ENCODE results near the gene TRPM2. TPM values are rescaled to one million over a fixed set of nuclear protein-coding genes. Genes with fewer than 3 reads are reported as not detected.

The TRPM2 gene
- total and polyA plus RNA-seq, 2 of the 13 experiments (the other 11 are each of a cell fraction or from before 2014, with no cell fraction given), result 0.07 to 0.20 TPM

DNA sequence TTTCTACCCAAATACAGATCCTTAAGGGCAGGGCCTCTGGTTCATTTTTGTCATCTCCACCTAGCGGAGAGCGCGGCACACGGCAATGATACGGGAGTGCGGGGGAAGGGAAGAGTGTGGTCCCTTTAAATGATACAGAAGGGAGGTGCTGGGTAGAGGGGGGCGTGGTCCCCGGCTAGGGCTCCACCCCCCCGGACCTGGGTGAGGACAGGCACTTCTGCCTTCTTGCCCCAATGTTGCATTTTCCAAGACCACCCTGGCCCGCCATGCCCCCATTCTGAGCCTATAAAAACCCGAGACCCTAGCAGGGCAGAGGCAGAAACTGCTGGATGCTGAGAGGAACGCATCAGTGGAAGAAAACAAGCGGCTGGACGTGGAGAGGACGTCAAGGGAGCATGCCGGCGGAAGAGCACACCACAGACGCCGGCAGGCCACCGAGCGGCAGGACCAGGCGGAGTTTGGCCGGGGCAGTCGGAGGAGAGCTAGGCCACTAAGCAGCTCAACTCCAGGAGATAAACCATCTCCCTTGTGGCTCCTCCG is 131.9 kb downstream of the TRPM2 start (continued):
- peak; percentile 61 for TF ChIP-seq AGO2 (optimal IDR thresholded peaks at IDR 0.05; ENCODE audit: low read depth, low read length)
- TF ChIP-seq, protein P1, sequence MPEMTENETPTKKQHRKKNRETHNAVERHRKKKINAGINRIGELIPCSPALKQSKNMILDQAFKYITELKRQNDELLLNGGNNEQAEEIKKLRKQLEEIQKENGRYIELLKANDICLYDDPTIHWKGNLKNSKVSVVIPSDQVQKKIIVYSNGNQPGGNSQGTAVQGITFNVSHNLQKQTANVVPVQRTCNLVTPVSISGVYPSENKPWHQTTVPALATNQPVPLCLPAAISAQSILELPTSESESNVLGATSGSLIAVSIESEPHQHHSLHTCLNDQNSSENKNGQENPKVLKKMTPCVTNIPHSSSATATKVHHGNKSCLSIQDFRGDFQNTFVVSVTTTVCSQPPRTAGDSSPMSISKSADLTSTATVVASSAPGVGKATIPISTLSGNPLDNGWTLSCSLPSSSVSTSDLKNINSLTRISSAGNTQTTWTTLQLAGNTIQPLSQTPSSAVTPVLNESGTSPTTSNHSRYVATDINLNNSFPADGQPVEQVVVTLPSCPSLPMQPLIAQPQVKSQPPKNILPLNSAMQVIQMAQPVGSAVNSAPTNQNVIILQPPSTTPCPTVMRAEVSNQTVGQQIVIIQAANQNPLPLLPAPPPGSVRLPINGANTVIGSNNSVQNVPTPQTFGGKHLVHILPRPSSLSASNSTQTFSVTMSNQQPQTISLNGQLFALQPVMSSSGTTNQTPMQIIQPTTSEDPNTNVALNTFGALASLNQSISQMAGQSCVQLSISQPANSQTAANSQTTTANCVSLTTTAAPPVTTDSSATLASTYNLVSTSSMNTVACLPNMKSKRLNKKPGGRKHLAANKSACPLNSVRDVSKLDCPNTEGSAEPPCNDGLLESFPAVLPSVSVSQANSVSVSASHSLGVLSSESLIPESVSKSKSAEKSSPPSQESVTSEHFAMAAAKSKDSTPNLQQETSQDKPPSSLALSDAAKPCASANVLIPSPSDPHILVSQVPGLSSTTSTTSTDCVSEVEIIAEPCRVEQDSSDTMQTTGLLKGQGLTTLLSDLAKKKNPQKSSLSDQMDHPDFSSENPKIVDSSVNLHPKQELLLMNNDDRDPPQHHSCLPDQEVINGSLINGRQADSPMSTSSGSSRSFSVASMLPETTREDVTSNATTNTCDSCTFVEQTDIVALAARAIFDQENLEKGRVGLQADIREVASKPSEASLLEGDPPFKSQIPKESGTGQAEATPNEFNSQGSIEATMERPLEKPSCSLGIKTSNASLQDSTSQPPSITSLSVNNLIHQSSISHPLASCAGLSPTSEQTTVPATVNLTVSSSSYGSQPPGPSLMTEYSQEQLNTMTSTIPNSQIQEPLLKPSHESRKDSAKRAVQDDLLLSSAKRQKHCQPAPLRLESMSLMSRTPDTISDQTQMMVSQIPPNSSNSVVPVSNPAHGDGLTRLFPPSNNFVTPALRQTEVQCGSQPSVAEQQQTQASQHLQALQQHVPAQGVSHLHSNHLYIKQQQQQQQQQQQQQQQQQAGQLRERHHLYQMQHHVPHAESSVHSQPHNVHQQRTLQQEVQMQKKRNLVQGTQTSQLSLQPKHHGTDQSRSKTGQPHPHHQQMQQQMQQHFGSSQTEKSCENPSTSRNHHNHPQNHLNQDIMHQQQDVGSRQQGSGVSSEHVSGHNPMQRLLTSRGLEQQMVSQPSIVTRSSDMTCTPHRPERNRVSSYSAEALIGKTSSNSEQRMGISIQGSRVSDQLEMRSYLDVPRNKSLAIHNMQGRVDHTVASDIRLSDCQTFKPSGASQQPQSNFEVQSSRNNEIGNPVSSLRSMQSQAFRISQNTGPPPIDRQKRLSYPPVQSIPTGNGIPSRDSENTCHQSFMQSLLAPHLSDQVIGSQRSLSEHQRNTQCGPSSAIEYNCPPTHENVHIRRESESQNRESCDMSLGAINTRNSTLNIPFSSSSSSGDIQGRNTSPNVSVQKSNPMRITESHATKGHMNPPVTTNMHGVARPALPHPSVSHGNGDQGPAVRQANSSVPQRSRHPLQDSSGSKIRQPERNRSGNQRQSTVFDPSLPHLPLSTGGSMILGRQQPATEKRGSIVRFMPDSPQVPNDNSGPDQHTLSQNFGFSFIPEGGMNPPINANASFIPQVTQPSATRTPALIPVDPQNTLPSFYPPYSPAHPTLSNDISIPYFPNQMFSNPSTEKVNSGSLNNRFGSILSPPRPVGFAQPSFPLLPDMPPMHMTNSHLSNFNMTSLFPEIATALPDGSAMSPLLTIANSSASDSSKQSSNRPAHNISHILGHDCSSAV (CRISPR knock-in tag; IDR thresholded peaks at IDR 0.05; ENCODE audit: borderline replicate concordance), result no peak
- TF ChIP-seq TBX3 (IDR thresholded peaks at IDR 0.05; ENCODE audit: borderline replicate concordance), result no peak
- TF ChIP-seq, protein P2, sequence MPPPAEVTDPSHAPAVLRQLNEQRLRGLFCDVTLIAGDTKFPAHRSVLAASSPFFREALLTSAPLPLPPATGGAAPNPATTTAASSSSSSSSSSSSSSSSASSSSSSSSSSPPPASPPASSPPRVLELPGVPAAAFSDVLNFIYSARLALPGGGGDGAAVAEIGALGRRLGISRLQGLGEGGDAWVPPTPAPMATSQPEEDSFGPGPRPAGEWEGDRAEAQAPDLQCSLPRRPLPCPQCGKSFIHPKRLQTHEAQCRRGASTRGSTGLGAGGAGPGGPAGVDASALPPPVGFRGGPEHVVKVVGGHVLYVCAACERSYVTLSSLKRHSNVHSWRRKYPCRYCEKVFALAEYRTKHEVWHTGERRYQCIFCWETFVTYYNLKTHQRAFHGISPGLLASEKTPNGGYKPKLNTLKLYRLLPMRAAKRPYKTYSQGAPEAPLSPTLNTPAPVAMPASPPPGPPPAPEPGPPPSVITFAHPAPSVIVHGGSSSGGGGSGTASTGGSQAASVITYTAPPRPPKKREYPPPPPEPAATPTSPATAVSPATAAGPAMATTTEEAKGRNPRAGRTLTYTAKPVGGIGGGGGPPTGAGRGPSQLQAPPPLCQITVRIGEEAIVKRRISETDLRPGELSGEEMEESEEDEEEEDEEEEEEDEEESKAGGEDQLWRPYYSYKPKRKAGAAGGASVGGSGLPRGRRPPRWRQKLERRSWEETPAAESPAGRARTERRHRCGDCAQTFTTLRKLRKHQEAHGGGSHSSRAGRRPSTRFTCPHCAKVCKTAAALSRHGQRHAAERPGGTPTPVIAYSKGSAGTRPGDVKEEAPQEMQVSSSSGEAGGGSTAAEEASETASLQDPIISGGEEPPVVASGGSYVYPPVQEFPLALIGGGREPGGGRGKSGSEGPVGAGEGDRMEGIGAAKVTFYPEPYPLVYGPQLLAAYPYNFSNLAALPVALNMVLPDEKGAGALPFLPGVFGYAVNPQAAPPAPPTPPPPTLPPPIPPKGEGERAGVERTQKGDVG (CRISPR knock-in tag; IDR thresholded peaks at IDR 0.05; ENCODE audit: borderline replicate concordance), result peak; percentile 94; the same call in 1 of the 2 replicates
- TF ChIP-seq, protein P3, sequence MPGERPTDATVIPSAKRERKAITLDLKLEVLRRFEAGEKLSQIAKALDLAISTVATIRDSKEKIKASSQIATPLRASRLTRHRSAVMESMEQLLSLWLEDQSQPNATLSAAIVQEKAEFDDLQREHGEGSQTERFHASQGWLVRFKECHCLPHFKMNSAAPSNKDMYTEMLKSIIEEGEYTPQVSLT (CRISPR knock-in tag; IDR thresholded peaks at IDR 0.05; ENCODE audit: borderline replicate concordance, low read depth), result no peak
- peak; percentile 26; the same call in 1 of the 2 replicates for TF ChIP-seq GABPB1 (CRISPR knock-in tag; IDR thresholded peaks at IDR 0.05)
- no peak for TF ChIP-seq JUN (CRISPR knock-in tag; IDR thresholded peaks at IDR 0.05)
- TF ChIP-seq, protein P4, sequence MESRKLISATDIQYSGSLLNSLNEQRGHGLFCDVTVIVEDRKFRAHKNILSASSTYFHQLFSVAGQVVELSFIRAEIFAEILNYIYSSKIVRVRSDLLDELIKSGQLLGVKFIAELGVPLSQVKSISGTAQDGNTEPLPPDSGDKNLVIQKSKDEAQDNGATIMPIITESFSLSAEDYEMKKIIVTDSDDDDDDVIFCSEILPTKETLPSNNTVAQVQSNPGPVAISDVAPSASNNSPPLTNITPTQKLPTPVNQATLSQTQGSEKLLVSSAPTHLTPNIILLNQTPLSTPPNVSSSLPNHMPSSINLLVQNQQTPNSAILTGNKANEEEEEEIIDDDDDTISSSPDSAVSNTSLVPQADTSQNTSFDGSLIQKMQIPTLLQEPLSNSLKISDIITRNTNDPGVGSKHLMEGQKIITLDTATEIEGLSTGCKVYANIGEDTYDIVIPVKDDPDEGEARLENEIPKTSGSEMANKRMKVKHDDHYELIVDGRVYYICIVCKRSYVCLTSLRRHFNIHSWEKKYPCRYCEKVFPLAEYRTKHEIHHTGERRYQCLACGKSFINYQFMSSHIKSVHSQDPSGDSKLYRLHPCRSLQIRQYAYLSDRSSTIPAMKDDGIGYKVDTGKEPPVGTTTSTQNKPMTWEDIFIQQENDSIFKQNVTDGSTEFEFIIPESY (CRISPR knock-in tag; IDR thresholded peaks at IDR 0.05), result peak; percentile 94
- TF ChIP-seq SAP130 (CRISPR knock-in tag; IDR thresholded peaks at IDR 0.05; ENCODE audit: low read depth), result peak; percentile 12; the same call in 1 of the 2 replicates
- no peak for TF ChIP-seq ZNF891 (CRISPR knock-in tag; IDR thresholded peaks at IDR 0.05)
- TF ChIP-seq, protein P5, sequence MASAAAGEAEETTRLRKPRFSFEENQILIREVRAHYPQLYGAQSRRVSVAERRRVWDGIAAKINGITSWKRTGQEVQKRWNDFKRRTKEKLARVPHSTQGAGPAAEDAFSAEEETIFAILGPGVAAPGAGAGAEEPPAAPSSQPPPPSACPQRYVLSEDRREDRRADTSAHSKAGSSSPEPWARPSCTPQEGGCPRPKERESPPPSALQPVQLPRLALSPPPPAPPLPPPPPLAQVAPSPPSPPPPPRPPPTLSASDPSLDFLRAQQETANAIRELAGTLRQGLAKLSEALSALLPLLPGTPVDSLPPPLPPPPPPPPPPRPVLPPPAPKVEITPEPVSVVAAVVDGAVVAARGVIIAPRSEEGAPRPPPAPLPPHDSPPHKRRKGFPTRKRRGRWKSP (CRISPR knock-in tag; IDR thresholded peaks at IDR 0.05), result no peak

Data from HepG2 (cell line).